Psoas muscle (tissue), 8 donors: ENCODE results near the gene YLPM1. TPM values are rescaled to one million over a fixed set of nuclear protein-coding genes. Genes with fewer than 3 reads are reported as not detected.

Source experiments
- ATAC-seq, 4 donors: fragments of 200-7000 bp; cut with Tn5 transposase; one replicate each; pipeline ENCODE4 v1.9.1; 2020; ENCODE audit warnings: moderate library complexity in 3 of 4, mild to moderate bottlenecking in 2 of 4
- DNase-seq, 2 donors: peaks; one replicate each; pipeline ENCODE4 v3.0.0-alpha.2; 2020
- H3K27ac ChIP-seq: fragments of 200-600 bp; one replicate; pipeline ENCODE4 v1.8.0; 2022
- H3K27me3 ChIP-seq, 3 donors: fragments of 200-600 bp in 1 of 3; one replicate each; pipeline versions ENCODE4 v1.6.1 to v1.8.0; 2013 to 2022; ENCODE audit warnings: low read length in 2 of 3, mild to moderate bottlenecking in 2 of 3, moderate library complexity in 1 of 3; ENCODE audit not compliant: insufficient read depth in 3 of 3
- H3K36me3 ChIP-seq, 2 donors: fragments of 200-600 bp in 1 of 2; one replicate each; pipeline versions ENCODE4 v1.6.1 to v1.8.0; 2013 to 2022; ENCODE audit warnings: low read depth in 1 of 2, mild to moderate bottlenecking in 1 of 2, moderate library complexity in 1 of 2; ENCODE audit not compliant: insufficient read depth in 1 of 2
- H3K4me1 ChIP-seq: fragments of 200-600 bp; one replicate; pipeline ENCODE4 v1.8.0; 2022
- H3K4me3 ChIP-seq: fragments of 200-600 bp; one replicate; pipeline ENCODE4 v1.8.0; 2022; ENCODE audit warnings: mild to moderate bottlenecking
- H3K9me3 ChIP-seq: fragments of 200-600 bp; one replicate; pipeline ENCODE4 v1.8.0; 2022
- WGBS, 3 donors: extraction: QIAGEN DNeasy Blood & Tissue Kit; methylation state at CpG; one replicate each; pipeline versions ENCODE4 v1.1.6 to v1.1.7; 2013; 5-methylcytosine and 5-hydroxymethylcytosine counted together
- intact Hi-C, 2 donors: fragments of 100-400 bp; cut with DNase I; formaldehyde crosslinking; loops; one replicate each; pipeline versions ENCODE4 v1.11.0 to v1.14.2; 2022
- polyA plus RNA-seq, 3 donors: library from polyadenylated mRNA; stranded (reverse); fragments of 200-250 nt; gene quantifications; one replicate each; pipeline ENCODE4 v1.2.3, GENCODE V29; 2013
- total RNA-seq, 4 donors: library from RNA; stranded (reverse); fragmentation: NEBNext Ultra II Directional in 2 of 4; extraction: Animal tissue kit (Norgen Biotek cat#: 25700) in 2 of 4; gene quantifications; one replicate each; pipeline versions ENCODE4 v1.2.1 to v1.2.4, GENCODE V29; 2021 to 2023
- TF ChIP-seq, protein P1 (sequence below): fragments of 200-600 bp; IDR thresholded peaks from one replicate; pipeline ENCODE4 v1.8.0; 2022; ENCODE audit warnings: antibody characterized with exemption
- donor health status: healthy with polysubstance abuse.
- donor health status: DM: no; HTN: no; CAD: no; lungs with moderate emphysema.
- donor health status: Bipolar disorder and iron deficiency.
- donor health status: healthy.
- donor health status: DM: yes; HTN: yes; CAD: no.
- donor health status: DM: no; HTN: no; CAD: no.
- donor health status: DM: no; HTN: no; CAD: no.
- donor health status: DM: yes; HTN: yes; CAD: no.

The YLPM1 gene
- total and polyA plus RNA-seq, 7 donors: 9.6 to 40.6 (median 30.1) TPM

DNA sequence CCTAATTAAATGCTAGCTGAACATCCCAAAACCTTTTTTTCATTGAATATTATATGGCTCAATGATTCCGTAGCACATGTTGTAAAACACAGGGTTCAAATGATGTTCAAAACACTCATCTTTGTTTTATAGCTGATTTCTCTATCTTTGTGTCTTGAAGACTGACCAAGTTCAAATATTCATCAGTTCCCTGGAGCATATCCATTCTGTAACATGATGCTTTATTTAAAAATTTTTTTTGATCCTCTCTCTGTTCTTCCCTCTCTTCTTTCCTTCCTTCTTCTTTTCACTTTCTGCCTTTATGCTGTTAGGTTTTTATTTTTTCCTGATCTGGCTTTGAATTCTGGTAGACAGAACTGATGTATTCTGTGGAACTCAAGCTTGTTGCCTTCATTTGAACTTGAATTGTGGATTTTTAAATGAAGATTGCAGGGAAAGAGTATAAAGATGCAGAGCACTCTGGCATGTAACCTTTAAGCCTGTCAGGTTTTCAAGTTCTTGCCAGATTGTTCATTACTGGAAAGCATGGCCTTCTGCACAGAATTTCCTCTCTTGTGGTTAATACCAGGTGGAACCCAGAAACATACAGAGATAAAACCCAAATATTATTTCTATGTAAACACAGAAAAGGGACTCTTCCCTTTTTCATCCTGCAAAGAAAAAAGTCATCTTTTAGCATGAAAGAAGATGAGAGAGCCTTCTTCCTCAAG is 73.3 kb downstream of the YLPM1 start:
- 78 to 93% (median 92%) methylated on average over 1 of the region's 1 CpG for WGBS, 3 donors
- H3K9me3 ChIP-seq: no peaks in the 10 kb centered on the region
- intact Hi-C loops: no loop called here
- no peaks in the 10 kb centered on the region for H3K4me1 ChIP-seq
- H3K27ac ChIP-seq: no peak overlapping the region
- no peak for DNase-seq
- no peaks in the 10 kb centered on the region for H3K27me3 ChIP-seq
- TF ChIP-seq, protein P1, sequence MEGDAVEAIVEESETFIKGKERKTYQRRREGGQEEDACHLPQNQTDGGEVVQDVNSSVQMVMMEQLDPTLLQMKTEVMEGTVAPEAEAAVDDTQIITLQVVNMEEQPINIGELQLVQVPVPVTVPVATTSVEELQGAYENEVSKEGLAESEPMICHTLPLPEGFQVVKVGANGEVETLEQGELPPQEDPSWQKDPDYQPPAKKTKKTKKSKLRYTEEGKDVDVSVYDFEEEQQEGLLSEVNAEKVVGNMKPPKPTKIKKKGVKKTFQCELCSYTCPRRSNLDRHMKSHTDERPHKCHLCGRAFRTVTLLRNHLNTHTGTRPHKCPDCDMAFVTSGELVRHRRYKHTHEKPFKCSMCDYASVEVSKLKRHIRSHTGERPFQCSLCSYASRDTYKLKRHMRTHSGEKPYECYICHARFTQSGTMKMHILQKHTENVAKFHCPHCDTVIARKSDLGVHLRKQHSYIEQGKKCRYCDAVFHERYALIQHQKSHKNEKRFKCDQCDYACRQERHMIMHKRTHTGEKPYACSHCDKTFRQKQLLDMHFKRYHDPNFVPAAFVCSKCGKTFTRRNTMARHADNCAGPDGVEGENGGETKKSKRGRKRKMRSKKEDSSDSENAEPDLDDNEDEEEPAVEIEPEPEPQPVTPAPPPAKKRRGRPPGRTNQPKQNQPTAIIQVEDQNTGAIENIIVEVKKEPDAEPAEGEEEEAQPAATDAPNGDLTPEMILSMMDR: no peak
- H3K4me3 ChIP-seq: no peak overlapping the region
- ATAC-seq: no peak
- H3K36me3 ChIP-seq: peaks cover 4 to 54% of the 10 kb centered on the region in 2 donors

DNA sequence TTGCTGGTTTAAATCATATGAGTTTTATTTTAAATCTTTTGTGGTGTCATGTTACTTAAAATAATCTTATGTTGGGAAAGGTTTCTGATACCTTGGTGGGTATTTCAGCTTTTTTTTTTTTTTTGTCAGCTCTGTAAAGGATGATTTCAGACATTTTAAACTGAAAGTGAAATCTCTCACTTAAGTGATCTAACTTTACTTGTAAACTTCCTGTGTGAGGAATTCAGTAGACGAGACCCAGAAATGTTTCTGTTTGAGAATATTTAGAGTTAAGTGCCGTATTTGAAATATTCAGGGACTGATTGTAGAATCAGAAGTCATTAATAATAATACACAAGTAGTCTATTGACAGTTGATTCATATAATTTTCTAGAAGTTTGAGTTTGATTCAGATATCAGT is 75.0 kb downstream of the YLPM1 start:
- Histone ChIP-seq H3K4me3 (no peak overlapping the region), H3K9me3 (no peaks in the 10 kb centered on the region), H3K27me3 (no peaks in the 10 kb centered on the region), H3K4me1 (no peaks in the 10 kb centered on the region), H3K27ac (no peak overlapping the region), H3K36me3 (peaks cover 4 to 43% of the 10 kb centered on the region in 2 donors)
- TF ChIP-seq, protein P1: no peak
- no peak for ATAC-seq
- no peak for DNase-seq
- intact Hi-C loops: no loop called here
- 65 to 71% (median 70%) methylated on average over 2 of the region's 2 CpGs for WGBS, 3 donors

DNA sequence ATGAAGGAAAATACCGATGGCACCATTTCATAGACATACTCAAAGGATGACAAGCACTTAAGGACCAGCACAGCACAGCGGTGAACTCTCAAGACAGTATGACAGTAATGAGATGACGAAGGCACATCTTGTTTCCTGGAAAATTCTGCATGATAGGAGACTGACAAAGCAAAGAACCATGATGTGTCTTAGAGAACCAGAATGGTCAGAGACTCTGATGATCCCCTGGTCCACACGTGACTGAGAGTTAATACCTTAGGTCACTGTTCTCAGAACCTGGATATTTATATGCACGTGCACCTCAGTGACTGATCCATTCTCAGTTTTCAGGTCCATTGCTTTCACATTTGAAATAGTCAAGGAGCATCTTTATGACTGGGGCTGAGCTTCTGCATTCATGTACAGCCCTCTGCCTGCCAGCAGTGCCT is 77.5 kb downstream of the YLPM1 start:
- no peak for DNase-seq
- H3K36me3 ChIP-seq: peaks cover 3 to 25% of the 10 kb centered on the region in 2 donors
- 78 to 89% (median 86%) methylated on average over 5 of the region's 5 CpGs for WGBS, 3 donors
- H3K27me3 ChIP-seq: no peaks in the 10 kb centered on the region
- H3K9me3 ChIP-seq: no peaks in the 10 kb centered on the region
- no peak for ATAC-seq
- no peak overlapping the region for H3K27ac ChIP-seq
- no peaks in the 10 kb centered on the region for H3K4me1 ChIP-seq
- TF ChIP-seq, protein P1: no peak
- intact Hi-C loops: no loop called here
- H3K4me3 ChIP-seq: no peak overlapping the region

DNA sequence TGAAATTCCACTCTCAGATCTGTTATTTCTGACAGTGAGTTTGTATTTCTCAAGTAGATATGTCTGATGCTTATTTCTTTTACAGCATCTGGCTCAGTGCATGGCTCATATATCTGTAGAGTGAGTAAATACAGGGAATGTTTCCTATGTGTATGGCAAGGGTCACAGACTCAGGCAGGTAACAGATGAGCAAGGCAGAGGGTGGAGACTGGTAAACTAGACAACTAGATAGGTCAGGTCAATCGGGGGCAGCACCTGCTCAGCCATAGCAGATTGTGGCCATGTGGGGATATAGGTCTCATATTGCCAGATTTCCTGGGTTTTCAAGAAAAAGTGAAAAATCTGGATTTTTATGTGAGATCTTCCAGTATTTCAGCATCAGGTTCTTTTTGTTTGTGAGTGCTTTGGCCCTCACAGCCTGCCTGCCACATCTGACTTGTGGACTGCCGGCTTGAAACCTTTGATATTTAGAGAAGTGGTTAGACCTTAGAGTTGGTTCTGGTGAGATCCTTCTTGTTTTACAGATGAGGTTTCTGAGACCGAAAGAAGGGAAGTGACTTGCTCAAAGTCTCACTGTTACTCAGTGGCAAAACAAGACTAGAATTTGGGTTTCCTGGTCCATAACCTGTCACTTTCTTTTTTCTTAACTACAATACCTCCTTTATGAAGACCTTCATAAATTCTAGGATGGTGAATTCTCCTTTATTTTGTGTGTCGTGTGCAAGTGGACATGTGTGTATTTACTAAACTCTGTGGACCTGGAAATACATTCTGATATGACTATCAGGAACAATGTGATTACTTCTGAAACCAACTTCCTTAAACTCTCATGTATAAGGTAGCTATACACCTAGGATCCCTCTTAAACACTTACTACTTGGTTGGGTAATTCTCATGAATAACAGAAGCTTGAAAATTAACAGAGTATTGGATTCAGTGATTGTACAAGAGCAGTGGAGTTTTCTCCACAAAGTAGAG is 78.4 kb downstream of the YLPM1 start:
- TF ChIP-seq, protein P1: no peak

More for the DNA sequence above, 78.4 kb downstream of the YLPM1 start:
- Histone ChIP-seq H3K9me3 (no peaks in the 10 kb centered on the region), H3K36me3 (peaks cover 0 to 16% of the 10 kb centered on the region in 2 donors), H3K27ac (no peak overlapping the region), H3K27me3 (no peaks in the 10 kb centered on the region), H3K4me1 (no peaks in the 10 kb centered on the region), H3K4me3 (no peak overlapping the region)
- WGBS, 3 donors: 87 to 91% (median 90%) methylated on average over 4 of the region's 4 CpGs
- ATAC-seq: no peak
- no peak for DNase-seq
- intact Hi-C loops: no loop called here
